ENCODE results near the gene NR1D1.

DNA sequence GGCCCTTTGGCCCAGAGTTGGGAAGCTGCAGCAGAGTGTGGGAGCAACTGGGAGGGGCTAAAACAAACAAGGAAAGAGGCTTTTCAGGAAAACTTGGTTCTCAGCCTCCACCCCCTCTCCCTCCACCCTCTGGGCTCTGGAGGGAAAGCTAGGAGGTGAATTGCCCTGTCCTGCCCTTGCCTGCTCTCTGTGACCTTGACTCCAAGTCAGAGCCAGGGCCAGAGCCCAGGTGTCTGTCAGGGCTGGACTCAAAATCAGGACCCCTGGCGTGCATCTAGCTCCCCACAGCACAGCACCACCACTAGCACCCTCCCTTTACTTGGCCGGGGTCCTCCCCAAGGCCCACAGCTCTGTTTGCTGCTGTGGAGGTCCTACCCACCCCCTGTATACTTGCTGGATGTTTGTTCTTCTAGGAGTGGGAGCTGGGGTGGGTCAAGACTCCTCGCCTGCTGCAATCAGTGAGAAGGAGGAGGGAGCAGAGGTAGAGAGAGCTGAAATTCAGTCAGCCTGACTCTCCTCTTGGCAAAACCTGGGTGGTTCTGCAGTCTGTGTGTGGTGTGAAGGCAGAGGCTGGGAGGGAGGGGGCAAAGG lies 2.8 kb upstream of the NR1D1 start:
- TF ChIP-seq, protein P1, sequence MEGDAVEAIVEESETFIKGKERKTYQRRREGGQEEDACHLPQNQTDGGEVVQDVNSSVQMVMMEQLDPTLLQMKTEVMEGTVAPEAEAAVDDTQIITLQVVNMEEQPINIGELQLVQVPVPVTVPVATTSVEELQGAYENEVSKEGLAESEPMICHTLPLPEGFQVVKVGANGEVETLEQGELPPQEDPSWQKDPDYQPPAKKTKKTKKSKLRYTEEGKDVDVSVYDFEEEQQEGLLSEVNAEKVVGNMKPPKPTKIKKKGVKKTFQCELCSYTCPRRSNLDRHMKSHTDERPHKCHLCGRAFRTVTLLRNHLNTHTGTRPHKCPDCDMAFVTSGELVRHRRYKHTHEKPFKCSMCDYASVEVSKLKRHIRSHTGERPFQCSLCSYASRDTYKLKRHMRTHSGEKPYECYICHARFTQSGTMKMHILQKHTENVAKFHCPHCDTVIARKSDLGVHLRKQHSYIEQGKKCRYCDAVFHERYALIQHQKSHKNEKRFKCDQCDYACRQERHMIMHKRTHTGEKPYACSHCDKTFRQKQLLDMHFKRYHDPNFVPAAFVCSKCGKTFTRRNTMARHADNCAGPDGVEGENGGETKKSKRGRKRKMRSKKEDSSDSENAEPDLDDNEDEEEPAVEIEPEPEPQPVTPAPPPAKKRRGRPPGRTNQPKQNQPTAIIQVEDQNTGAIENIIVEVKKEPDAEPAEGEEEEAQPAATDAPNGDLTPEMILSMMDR (IDR thresholded peaks at IDR 0.05; ENCODE audit: low read length) = no peak
- TF ChIP-seq EZH2 (optimal IDR thresholded peaks at IDR 0.05; ENCODE audit: low read depth, low read length) = no peak

All from MM.1S (cell line).